Endothelial cell of umbilical vein (primary cell): ENCODE data around the gene PTTG1IP. TPM values are rescaled to one million over a fixed set of nuclear protein-coding genes. Genes with fewer than 3 reads are reported as not detected.
A peak's percentile ranks its signal among the peaks of the same experiment; 100 is the strongest.

Experiments used
- BruUV-seq: library from RNA; stranded (reverse); fragments of 400-500 nt; replicated peaks from 2 replicates; lab custom pipeline; 2021; lab: Mats Ljungman, UMichigan
- CTCF ChIA-PET: fragments of 300-600, 350-600 bp; sonication (Branson Sonifier 250); formaldehyde crosslinking; loops from one replicate; lab custom pipeline; 2021; ENCODE audit warnings: antibody characterized with exemption, inconsistent platforms; lab: Charles Lee
- POLR2A ChIA-PET: fragments of 300-600, 350-600 bp; sonication (Branson Sonifier 250); formaldehyde crosslinking; loops from one replicate; lab custom pipeline; 2021; ENCODE audit warnings: antibody characterized with exemption, inconsistent platforms; lab: Charles Lee
- DNase-seq: peaks from one replicate; pipeline ENCODE4 v3.0.0-alpha.2; 2011; ENCODE audit warnings: low read depth, low spot score
- FAIRE-seq: peaks from 2 replicates; lab custom pipeline; 2011; peaks lifted over from hg19 to GRCh38; lab: Jason Lieb, UNC
- H2AFZ ChIP-seq: 2 replicates; pipeline ENCODE4 v1.6.0; 2012; ENCODE audit warnings: low read depth, low read length, control low read depth, inconsistent platforms
- H3K27ac ChIP-seq: 2 replicates; pipeline ENCODE4 v1.5.1; 2011; ENCODE audit warnings: low read depth, mild to moderate bottlenecking, control low read depth, low read length, moderate library complexity; ENCODE audit not compliant: insufficient read depth
- H3K27me3 ChIP-seq, 2 experiments: 2 replicates each; pipeline versions ENCODE4 v1.6.0 to v1.6.1; 2011; ENCODE audit warnings: low read length in 2 of 2, mixed read lengths in 1 of 2; ENCODE audit not compliant: control insufficient read depth in 2 of 2, insufficient read depth in 2 of 2
- H3K36me3 ChIP-seq, 2 experiments: 2 replicates in 1 of 2; 3 replicates in 1 of 2; pipeline ENCODE4 v1.5.1; 2011; ENCODE audit warnings: low read length in 2 of 2, mild to moderate bottlenecking in 1 of 2, moderate library complexity in 1 of 2; ENCODE audit not compliant: control insufficient read depth in 2 of 2, insufficient read depth in 2 of 2; ENCODE audit errors: extremely low read depth in 1 of 2
- H3K4me1 ChIP-seq: 3 replicates; pipeline ENCODE4 v1.5.1; 2011; ENCODE audit warnings: mild to moderate bottlenecking, low read length; ENCODE audit not compliant: control insufficient read depth, insufficient read depth; ENCODE audit errors: extremely low read depth
- H3K4me2 ChIP-seq: 2 replicates; pipeline ENCODE4 v1.6.1; 2011; ENCODE audit warnings: low read length, control low read depth, mixed read lengths; ENCODE audit not compliant: insufficient read depth
- H3K4me3 ChIP-seq, 3 experiments: fragments of 200-600 bp in 1 of 3; sonication (generic), shearing (Covaris generic) in 1 of 3; replicated peaks in 1 of 3; 2 replicates each; pipeline ENCODE4 v1.5.1; 2011 to 2016; ENCODE audit warnings: control low read depth in 3 of 3, low read length in 3 of 3, mild to moderate bottlenecking in 2 of 3, inconsistent platforms in 1 of 3, low read depth in 1 of 3, moderate library complexity in 1 of 3; ENCODE audit not compliant: insufficient read depth in 1 of 3
- H3K79me2 ChIP-seq: 2 replicates; pipeline ENCODE4 v1.6.0; 2012; ENCODE audit warnings: low read length, inconsistent platforms; ENCODE audit not compliant: control insufficient read depth, insufficient read depth
- H3K9ac ChIP-seq: replicated peaks from 2 replicates; pipeline ENCODE3; 2011; ENCODE audit warnings: low read length, control low read depth; ENCODE audit not compliant: insufficient read depth; ENCODE audit errors: extremely low read depth
- H3K9me1 ChIP-seq: replicated peaks from 3 replicates; pipeline ENCODE4 v1.6.0; 2011; ENCODE audit warnings: mild to moderate bottlenecking, low read length; ENCODE audit not compliant: control insufficient read depth, insufficient read depth; ENCODE audit errors: extremely low read depth
- H3K9me3 ChIP-seq: replicated peaks from 2 replicates; pipeline ENCODE4 v1.5.1; 2012; ENCODE audit warnings: low read length, inconsistent platforms; ENCODE audit not compliant: control insufficient read depth, insufficient read depth
- H4K20me1 ChIP-seq: replicated peaks from 2 replicates; pipeline ENCODE3; 2011; ENCODE audit warnings: mild to moderate bottlenecking, low read length; ENCODE audit not compliant: control insufficient read depth, insufficient read depth; ENCODE audit errors: extremely low read depth
- EZH2 ChIP-seq: IDR thresholded peaks from 2 replicates; pipeline ENCODE4 v1.6.1; 2012; ENCODE audit warnings: borderline replicate concordance, low read depth, mild to moderate bottlenecking, moderate library complexity, low read length, inconsistent platforms; ENCODE audit not compliant: severe bottlenecking
- FOS ChIP-seq: IDR thresholded peaks from 2 replicates; pipeline ENCODE4 v1.6.1; 2011; ENCODE audit warnings: mild to moderate bottlenecking, low read length, moderate library complexity, borderline replicate concordance; ENCODE audit not compliant: insufficient read depth
- GATA2 ChIP-seq: IDR thresholded peaks from 2 replicates; pipeline ENCODE4 v1.7.0; 2011; ENCODE audit warnings: low read depth, mild to moderate bottlenecking, moderate library complexity, mixed read lengths, low read length; ENCODE audit not compliant: insufficient read length, insufficient read depth
- JUN ChIP-seq: IDR thresholded peaks from 2 replicates; pipeline ENCODE4 v1.6.1; 2011; ENCODE audit warnings: borderline replicate concordance, low read depth; ENCODE audit not compliant: insufficient read length, insufficient read depth
- MYC ChIP-seq: IDR thresholded peaks from one replicate; pipeline ENCODE4 v1.6.1; 2011; ENCODE audit warnings: mild to moderate bottlenecking, low read depth, low read length
- POLR2A ChIP-seq: IDR thresholded peaks from 2 replicates; pipeline ENCODE4 v1.6.1; 2012; ENCODE audit warnings: low read depth, mild to moderate bottlenecking, control low read depth, low read length
- POLR2AphosphoS5 ChIP-seq: IDR thresholded peaks from 2 replicates; pipeline ENCODE4 v1.6.1; 2012; ENCODE audit warnings: low read depth, mild to moderate bottlenecking, control low read depth, low read length, moderate library complexity; ENCODE audit not compliant: insufficient read depth
- dilution Hi-C: fragments of 300-500 bp; cut with MboI; formaldehyde crosslinking; loops from one replicate; pipeline ENCODE4 v1.15.0; 2019; ENCODE audit warnings: low sequenced_read_pairs; ENCODE audit not compliant: extremely low pct_ligation_motif_present
- intact Hi-C: fragments of 100-400 bp; cut with micrococcal nuclease; formaldehyde crosslinking; loops from one replicate; pipeline ENCODE4 v1.10.0; 2022
- polyA plus RNA-seq, 4 experiments: library from polyadenylated mRNA; depleted of rRNA in 3 of 4; stranded (reverse) in 3 of 4; unstranded in 1 of 4; fragments of >200 nt; gene quantifications; 2 replicates each; pipeline versions ENCODE4 v1.2.1 to v1.2.3, GENCODE V29; 2011 to 2012; ENCODE audit warnings: missing spikeins in 1 of 4
- total RNA-seq: library from RNA; stranded (reverse); gene quantifications from 2 replicates; pipeline ENCODE4 v1.2.3, GENCODE V29; 2021
- TF ChIP-seq, protein P1 (sequence below), 2 donors: IDR thresholded peaks; 1 replicate in 1 of 2; 2 replicates in 1 of 2; pipeline ENCODE4 v1.5.1; 2011; ENCODE audit warnings: low read length in 2 of 2, mild to moderate bottlenecking in 2 of 2, moderate library complexity in 2 of 2, control low read depth in 1 of 2, inconsistent platforms in 1 of 2, low read depth in 1 of 2; ENCODE audit not compliant: insufficient read depth in 1 of 2; ENCODE audit errors: extremely low read depth in 1 of 2
- TF ChIP-seq, protein P2 (sequence below): IDR thresholded peaks from 2 replicates; pipeline ENCODE4 v1.6.1; 2011; ENCODE audit not compliant: insufficient read depth, insufficient read length

PTTG1IP gene
- total and polyA plus RNA-seq, 2 donors (not counting 3 experiments of a cell fraction or from before 2014, with no cell fraction given): 342 to 415 TPM

DNA sequence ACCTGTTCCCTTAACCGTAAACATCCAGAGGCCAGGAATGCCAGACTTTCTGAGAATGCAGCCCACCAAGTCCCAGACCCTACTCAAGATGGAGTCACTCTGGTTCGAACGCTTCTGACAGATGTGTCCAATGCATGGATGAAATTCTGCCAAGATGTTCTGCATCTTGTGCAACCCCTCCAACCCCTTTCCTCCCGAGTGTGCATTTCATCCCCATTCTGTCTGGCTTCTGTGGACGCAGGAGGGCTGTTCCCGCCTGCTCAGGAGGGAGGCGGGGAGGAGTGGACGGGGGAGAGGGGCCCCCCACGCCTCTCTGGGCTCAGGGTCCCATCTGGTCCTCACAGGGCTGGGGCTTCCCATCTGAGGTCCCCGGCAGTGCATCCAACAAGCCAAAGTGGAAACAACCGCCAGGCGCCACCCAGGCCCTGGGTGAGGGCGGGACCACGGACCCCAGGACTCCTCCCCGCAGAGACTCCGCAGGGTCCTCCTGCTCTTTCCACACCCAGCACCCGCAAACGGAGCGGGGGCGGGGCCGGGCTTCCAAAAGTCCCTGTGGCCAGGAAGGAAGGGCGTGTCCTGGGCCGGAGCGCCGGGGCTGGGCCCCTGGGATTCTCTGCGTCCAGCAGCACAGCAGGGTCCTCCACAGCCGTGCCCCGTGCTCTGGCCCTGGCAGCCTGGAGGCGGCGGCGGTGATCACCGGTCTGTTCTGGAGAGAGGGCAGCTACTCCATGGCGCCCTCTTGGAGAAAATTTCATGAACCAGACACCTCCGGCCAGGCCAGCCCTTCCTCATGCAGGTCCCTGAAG lies 27.9 kb downstream of the PTTG1IP start:
- Histone ChIP-seq H3K79me2 (no peaks in the 10 kb centered on the region), H3K9ac (peak overlapping the region; percentile 51), H3K27ac (no peak overlapping the region), H3K4me2 (peak overlapping the region; percentile 87), H3K27me3 (peaks cover 2 to 4% of the 10 kb centered on the region in 2 experiments), H3K36me3 (peaks cover 17% of the 10 kb centered on the region in 2 experiments), H3K4me1 (peaks cover 16% of the 10 kb centered on the region), H4K20me1 (no peaks in the 10 kb centered on the region), H3K9me3 (no peaks in the 10 kb centered on the region), H3K4me3 (peak overlapping the region; percentile 7 to 28 (median 11)), H3K9me1 (no peaks in the 10 kb centered on the region), H2AFZ (no peak overlapping the region)
- CTCF ChIA-PET: interaction anchor here (0.9 to 2.7 kb wide), 9 partner anchors 24 to 96 kb away, joined by 3 to 11 read pairs (median 5); partner anchors contain the start of genes PTTG1IP and UBE2G2
- DNase-seq: peak; percentile 68
- TF ChIP-seq, protein P1, sequence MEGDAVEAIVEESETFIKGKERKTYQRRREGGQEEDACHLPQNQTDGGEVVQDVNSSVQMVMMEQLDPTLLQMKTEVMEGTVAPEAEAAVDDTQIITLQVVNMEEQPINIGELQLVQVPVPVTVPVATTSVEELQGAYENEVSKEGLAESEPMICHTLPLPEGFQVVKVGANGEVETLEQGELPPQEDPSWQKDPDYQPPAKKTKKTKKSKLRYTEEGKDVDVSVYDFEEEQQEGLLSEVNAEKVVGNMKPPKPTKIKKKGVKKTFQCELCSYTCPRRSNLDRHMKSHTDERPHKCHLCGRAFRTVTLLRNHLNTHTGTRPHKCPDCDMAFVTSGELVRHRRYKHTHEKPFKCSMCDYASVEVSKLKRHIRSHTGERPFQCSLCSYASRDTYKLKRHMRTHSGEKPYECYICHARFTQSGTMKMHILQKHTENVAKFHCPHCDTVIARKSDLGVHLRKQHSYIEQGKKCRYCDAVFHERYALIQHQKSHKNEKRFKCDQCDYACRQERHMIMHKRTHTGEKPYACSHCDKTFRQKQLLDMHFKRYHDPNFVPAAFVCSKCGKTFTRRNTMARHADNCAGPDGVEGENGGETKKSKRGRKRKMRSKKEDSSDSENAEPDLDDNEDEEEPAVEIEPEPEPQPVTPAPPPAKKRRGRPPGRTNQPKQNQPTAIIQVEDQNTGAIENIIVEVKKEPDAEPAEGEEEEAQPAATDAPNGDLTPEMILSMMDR (IDR thresholded peaks at IDR 0.05; ENCODE audit: extremely low read depth in 1 of 2, insufficient read depth in 1 of 2, low read depth in 1 of 2, low read length in 2 of 2): peak; percentile 22 to 53
- TF ChIP-seq GATA2 (no peak), POLR2AphosphoS5 (peak; percentile 33), MYC (no peak), EZH2 (no peak), POLR2A (no peak), FOS (no peak), JUN (no peak)
- TF ChIP-seq, protein P2, sequence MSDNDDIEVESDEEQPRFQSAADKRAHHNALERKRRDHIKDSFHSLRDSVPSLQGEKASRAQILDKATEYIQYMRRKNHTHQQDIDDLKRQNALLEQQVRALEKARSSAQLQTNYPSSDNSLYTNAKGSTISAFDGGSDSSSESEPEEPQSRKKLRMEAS: no peak
- intact Hi-C loops: loop anchor here (1.0 kb wide), 3 partner anchors 27 to 66 kb away; partner anchors contain the start of gene UBE2G2
- FAIRE-seq: peak; percentile 81
- POLR2A ChIA-PET: no interaction called here
- no TSS peak for BruUV-seq
- dilution Hi-C loops: no loop called here
